Skeletal muscle tissue (tissue), 4 donors: ENCODE data around the gene DTX3. TPM values are rescaled to one million over a fixed set of nuclear protein-coding genes. Genes with fewer than 3 reads are reported as not detected.

Experiments used
- H3K27ac ChIP-seq: one replicate; pipeline ENCODE4 v1.7.0; 2013; ENCODE audit warnings: mild to moderate bottlenecking, low read depth, low read length, inconsistent platforms
- H3K27me3 ChIP-seq, 3 donors: one replicate each; pipeline ENCODE4 v1.7.0; 2013; ENCODE audit warnings: low read length in 3 of 3; ENCODE audit not compliant: control insufficient read depth in 3 of 3, insufficient read depth in 3 of 3
- H3K36me3 ChIP-seq, 3 donors: one replicate each; pipeline ENCODE4 v1.7.0; 2013; ENCODE audit warnings: low read length in 3 of 3; ENCODE audit not compliant: control insufficient read depth in 3 of 3, insufficient read depth in 3 of 3
- H3K4me1 ChIP-seq, 3 donors: one replicate each; pipeline ENCODE4 v1.7.0; 2013; ENCODE audit warnings: low read length in 3 of 3, mild to moderate bottlenecking in 3 of 3; ENCODE audit not compliant: control insufficient read depth in 3 of 3, insufficient read depth in 3 of 3
- H3K4me3 ChIP-seq, 3 donors: one replicate each; pipeline ENCODE4 v1.7.0; 2013; ENCODE audit warnings: low read length in 3 of 3
- H3K9ac ChIP-seq, 3 donors: one replicate each; pipeline ENCODE4 v1.7.0; 2013; ENCODE audit warnings: low read length in 3 of 3, mild to moderate bottlenecking in 3 of 3, moderate library complexity in 2 of 3, low read depth in 1 of 3
- H3K9me3 ChIP-seq, 3 donors: one replicate each; pipeline ENCODE4 v1.7.0; 2013; ENCODE audit warnings: low read length in 3 of 3; ENCODE audit not compliant: control insufficient read depth in 3 of 3
- total RNA-seq: library from RNA; depleted of rRNA; stranded (reverse); fragments of >200 nt; gene quantifications from one replicate; pipeline ENCODE4 v1.2.3, GENCODE V29; 2014
- donor health status: Osteomylitis.

The DTX3 gene
- total RNA-seq, 1 donor from 2014 or later, result 7.8 TPM

- Histone ChIP-seq H3K36me3 (no peaks in the 10 kb centered on the region), H3K27ac (no peak overlapping the region), H3K4me3 (no peak overlapping the region), H3K4me1 (no peaks in the 10 kb centered on the region), H3K9me3 (no peaks in the 10 kb centered on the region), H3K9ac (no peak overlapping the region), H3K27me3 (peaks cover 3 to 22% (median 12%) of the 10 kb centered on the region in 3 donors)
These were observed 32.5 kb upstream of the DTX3 start for GRCh38 chr12:57571926-57572762.

- no peaks in the 10 kb centered on the region for H3K9me3 ChIP-seq
- no peaks in the 10 kb centered on the region for H3K36me3 ChIP-seq
- H3K9ac ChIP-seq, result no peak overlapping the region
- H3K27me3 ChIP-seq, result peaks cover 0 to 10% (median 5%) of the 10 kb centered on the region in 3 donors
- H3K4me1 ChIP-seq, result no peaks in the 10 kb centered on the region
- no peak overlapping the region for H3K4me3 ChIP-seq
- H3K27ac ChIP-seq, result no peak overlapping the region
These were observed 29.8 kb upstream of the DTX3 start for GRCh38 chr12:57574795-57575194.

- H3K27ac ChIP-seq, result no peak overlapping the region
- no peak overlapping the region for H3K4me3 ChIP-seq
- no peaks in the 10 kb centered on the region for H3K4me1 ChIP-seq
- H3K27me3 ChIP-seq, result peaks cover 0 to 8% (median 5%) of the 10 kb centered on the region in 3 donors
- no peaks in the 10 kb centered on the region for H3K36me3 ChIP-seq
- no peaks in the 10 kb centered on the region for H3K9me3 ChIP-seq
- H3K9ac ChIP-seq, result no peak overlapping the region
These were observed 28.6 kb upstream of the DTX3 start for GRCh38 chr12:57575771-57576612.

GRCh38 chr12:57576613-57577160 lies 27.9 kb upstream of the DTX3 start:
- H3K27ac ChIP-seq, result no peak overlapping the region
- no peaks in the 10 kb centered on the region for H3K36me3 ChIP-seq
- H3K9ac ChIP-seq, result no peak overlapping the region
- peaks cover 0 to 10% (median 5%) of the 10 kb centered on the region in 3 donors for H3K27me3 ChIP-seq
- H3K4me3 ChIP-seq, result no peak overlapping the region
- no peaks in the 10 kb centered on the region for H3K4me1 ChIP-seq
- no peaks in the 10 kb centered on the region for H3K9me3 ChIP-seq

- peaks cover 0 to 7% (median 0%) of the 10 kb centered on the region in 3 donors for H3K27me3 ChIP-seq
- H3K4me3 ChIP-seq, result no peak overlapping the region
- H3K36me3 ChIP-seq, result no peaks in the 10 kb centered on the region
- peaks cover 0 to 3% (median 0%) of the 10 kb centered on the region in 3 donors for H3K4me1 ChIP-seq
- no peaks in the 10 kb centered on the region for H3K9me3 ChIP-seq
- no peak overlapping the region for H3K27ac ChIP-seq
- no peak overlapping the region for H3K9ac ChIP-seq
These were observed 26.5 kb upstream of the DTX3 start for GRCh38 chr12:57577981-57578758.

- H3K27ac ChIP-seq, result no peak overlapping the region
- no peak overlapping the region for H3K9ac ChIP-seq
- H3K27me3 ChIP-seq, result peaks cover 0 to 7% (median 0%) of the 10 kb centered on the region in 3 donors
- H3K4me3 ChIP-seq, result no peak overlapping the region
- no peaks in the 10 kb centered on the region for H3K9me3 ChIP-seq
- no peaks in the 10 kb centered on the region for H3K36me3 ChIP-seq
- H3K4me1 ChIP-seq, result peaks cover 0 to 4% (median 0%) of the 10 kb centered on the region in 3 donors
These were observed 25.6 kb upstream of the DTX3 start for GRCh38 chr12:57579011-57579410.

DNA sequence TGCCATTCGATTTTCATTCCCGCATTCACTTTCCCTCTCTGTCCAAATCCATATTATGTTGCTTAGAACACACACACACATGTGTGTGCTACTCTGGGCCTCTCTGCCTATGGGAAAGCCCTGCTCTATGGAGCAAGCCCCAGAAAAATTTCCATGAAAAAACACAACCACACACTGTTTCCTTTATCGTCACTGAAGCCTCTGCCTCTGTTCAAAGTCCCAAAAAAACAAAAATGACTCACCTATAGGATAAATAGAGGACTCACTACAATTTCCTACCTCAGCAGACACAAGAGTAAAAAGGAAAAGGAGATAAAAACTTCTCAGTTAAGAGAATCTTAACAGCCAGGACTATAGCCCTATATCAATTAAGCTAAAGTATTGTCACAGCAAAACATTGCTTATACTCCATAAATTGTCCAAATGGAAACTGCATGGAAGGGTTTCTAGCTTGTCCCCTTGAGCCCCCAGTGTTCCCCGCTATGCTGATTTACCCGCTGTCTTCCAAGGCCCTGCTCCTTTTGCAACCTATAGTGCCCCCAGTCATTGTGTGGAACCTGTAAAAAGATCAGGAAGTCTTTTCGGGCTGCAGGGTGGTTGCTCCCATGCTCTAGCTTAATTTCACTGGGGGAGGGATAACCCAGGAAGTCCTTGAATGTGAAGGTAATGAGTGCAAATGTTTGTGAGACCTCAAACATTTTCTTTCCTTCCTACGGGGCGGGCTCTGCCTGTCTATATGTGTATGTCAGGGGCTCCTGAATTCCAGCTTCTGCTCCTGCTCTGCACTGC lies 24.8 kb upstream of the DTX3 start:
- no peak overlapping the region for H3K27ac ChIP-seq
- H3K9ac ChIP-seq, result no peak overlapping the region
- no peak overlapping the region for H3K4me3 ChIP-seq
- H3K27me3 ChIP-seq, result peaks cover 0 to 7% (median 0%) of the 10 kb centered on the region in 3 donors
- peaks cover 0 to 4% (median 0%) of the 10 kb centered on the region in 3 donors for H3K4me1 ChIP-seq
- no peaks in the 10 kb centered on the region for H3K9me3 ChIP-seq
- H3K36me3 ChIP-seq, result no peaks in the 10 kb centered on the region

- no peak overlapping the region for H3K4me3 ChIP-seq
- no peak overlapping the region for H3K9ac ChIP-seq
- peaks cover 0 to 4% (median 0%) of the 10 kb centered on the region in 3 donors for H3K4me1 ChIP-seq
- H3K9me3 ChIP-seq, result no peaks in the 10 kb centered on the region
- H3K27me3 ChIP-seq, result peaks cover 0 to 7% (median 0%) of the 10 kb centered on the region in 3 donors
- H3K27ac ChIP-seq, result no peak overlapping the region
- no peaks in the 10 kb centered on the region for H3K36me3 ChIP-seq
These were observed 24.2 kb upstream of the DTX3 start for GRCh38 chr12:57580466-57580795.

- H3K27me3 ChIP-seq, result peaks cover 0 to 7% (median 0%) of the 10 kb centered on the region in 3 donors
These were observed 22.8 kb upstream of the DTX3 start for GRCh38 chr12:57581802-57582201.

More at GRCh38 chr12:57581802-57582201, 22.8 kb upstream of the DTX3 start:
- Histone ChIP-seq H3K36me3 (no peaks in the 10 kb centered on the region), H3K4me1 (peaks cover 0 to 4% (median 0%) of the 10 kb centered on the region in 3 donors), H3K4me3 (no peak overlapping the region), H3K27ac (no peak overlapping the region), H3K9me3 (no peaks in the 10 kb centered on the region), H3K9ac (no peak overlapping the region)
